IMR-90 (cell line): ENCODE data around the gene EPC2. TPM values are rescaled to one million over a fixed set of nuclear protein-coding genes. Genes with fewer than 3 reads are reported as not detected.

Experiments
- ATAC-seq: fragments of 200-7000 bp; cut with Tn5 transposase; 2 replicates; pipeline ENCODE4 v1.9.1; 2020; ENCODE audit warnings: low read depth, mild to moderate bottlenecking, moderate library complexity
- BruUV-seq: library from RNA; stranded (reverse); fragments of 400-500 nt; replicated peaks from 2 replicates; lab custom pipeline; 2021; lab: Mats Ljungman, UMichigan
- CTCF ChIA-PET: fragments of 300-600 bp; formaldehyde crosslinking; extraction: SDS; loops from one replicate; lab custom pipeline; 2021; ENCODE audit warnings: antibody characterized with exemption; lab: Yijun Ruan, JAX
- POLR2A ChIA-PET: fragments of 300-600 bp; sonication (Branson Sonifier 250); formaldehyde crosslinking; loops from one replicate; lab custom pipeline; 2022; ENCODE audit warnings: antibody characterized with exemption; ENCODE audit not compliant: unreplicated experiment; lab: Charles Lee
- DNase-seq: peaks from one replicate; pipeline ENCODE4 v3.0.0; 2013
- H2AFZ ChIP-seq: replicated peaks from 2 replicates; pipeline ENCODE3; 2013; ENCODE audit warnings: low read length, mild to moderate bottlenecking; ENCODE audit not compliant: poor library complexity
- H2AK5ac ChIP-seq: 2 replicates; pipeline ENCODE4 v1.6.1; 2013; ENCODE audit warnings: low read depth, low read length, inconsistent platforms
- H2AK9ac ChIP-seq: replicated peaks from 2 replicates; pipeline ENCODE3; 2013; ENCODE audit warnings: mild to moderate bottlenecking, low read depth, low read length, moderate library complexity; ENCODE audit not compliant: poor library complexity
- H2BK120ac ChIP-seq: 2 replicates; pipeline ENCODE4 v1.6.1; 2013; ENCODE audit warnings: low read depth, low read length, inconsistent platforms
- H2BK15ac ChIP-seq: 3 replicates; pipeline ENCODE4 v1.6.1; 2013; ENCODE audit warnings: low read depth, low read length, inconsistent platforms
- H2BK20ac ChIP-seq: 2 replicates; pipeline ENCODE4 v1.6.1; 2013; ENCODE audit warnings: low read depth, mild to moderate bottlenecking, inconsistent platforms, low read length, moderate library complexity
- H2BK5ac ChIP-seq: 2 replicates; pipeline ENCODE4 v1.6.1; 2013; ENCODE audit warnings: mild to moderate bottlenecking, low read depth, low read length, inconsistent platforms; ENCODE audit not compliant: poor library complexity, severe bottlenecking
- H3K14ac ChIP-seq: replicated peaks from 2 replicates; pipeline ENCODE4 v1.6.1; 2013; ENCODE audit warnings: low read depth, low read length, inconsistent platforms
- H3K18ac ChIP-seq: 2 replicates; pipeline ENCODE4 v1.6.1; 2013; ENCODE audit warnings: low read depth, low read length, control low read depth
- H3K23ac ChIP-seq: 2 replicates; pipeline ENCODE4 v1.6.1; 2013; ENCODE audit warnings: low read depth, low read length, inconsistent platforms
- H3K27ac ChIP-seq: 2 replicates; pipeline ENCODE4 v1.5.1; 2013; ENCODE audit warnings: mild to moderate bottlenecking, control low read depth, low read length; ENCODE audit not compliant: insufficient read depth
- H3K27me3 ChIP-seq: 2 replicates; pipeline ENCODE4 v1.6.1; 2013; ENCODE audit warnings: low read length; ENCODE audit not compliant: control insufficient read depth, insufficient read depth
- H3K36me3 ChIP-seq: 2 replicates; pipeline ENCODE4 v1.6.1; 2013; ENCODE audit warnings: low read length, mixed read lengths; ENCODE audit not compliant: control insufficient read depth, insufficient read depth
- H3K4ac ChIP-seq: 2 replicates; pipeline ENCODE4 v1.6.1; 2013; ENCODE audit warnings: low read depth, low read length, inconsistent platforms
- H3K4me1 ChIP-seq: 2 replicates; pipeline ENCODE4 v1.6.1; 2013; ENCODE audit warnings: low read length, mixed read lengths; ENCODE audit not compliant: control insufficient read depth, insufficient read depth
- H3K4me2 ChIP-seq: 2 replicates; pipeline ENCODE4 v1.6.1; 2013; ENCODE audit warnings: low read depth, mild to moderate bottlenecking, control low read depth, low read length, moderate library complexity
- H3K4me3 ChIP-seq: 2 replicates; pipeline ENCODE4 v1.5.1; 2013; ENCODE audit warnings: low read depth, mild to moderate bottlenecking, control low read depth, low read length, moderate library complexity; ENCODE audit not compliant: insufficient read depth
- H3K56ac ChIP-seq: 2 replicates; pipeline ENCODE4 v1.6.1; 2013; ENCODE audit warnings: low read length, inconsistent platforms; ENCODE audit not compliant: insufficient read depth; ENCODE audit errors: extremely low read depth
- H3K79me1 ChIP-seq, 2 experiments: 2 replicates each; pipeline ENCODE4 v1.6.1; 2013; ENCODE audit warnings: low read length in 2 of 2, inconsistent platforms in 1 of 2, low read depth in 1 of 2
- H3K9ac ChIP-seq: 2 replicates; pipeline ENCODE4 v1.6.1; 2013; ENCODE audit warnings: low read depth, low read length, control low read depth
- H3K9me1 ChIP-seq: 2 replicates; pipeline ENCODE4 v1.6.1; 2013; ENCODE audit warnings: low read length, inconsistent platforms; ENCODE audit not compliant: insufficient read depth
- H3K9me3 ChIP-seq: 2 replicates; pipeline ENCODE4 v1.6.1; 2013; ENCODE audit warnings: low read length; ENCODE audit not compliant: control insufficient read depth, insufficient read depth
- H4K20me1 ChIP-seq: 2 replicates; pipeline ENCODE4 v1.6.1; 2013; ENCODE audit warnings: low read length, inconsistent platforms; ENCODE audit not compliant: insufficient read depth
- H4K5ac ChIP-seq: 2 replicates; pipeline ENCODE4 v1.6.1; 2013; ENCODE audit warnings: mild to moderate bottlenecking, low read depth, low read length, control low read depth
- H4K8ac ChIP-seq, 2 experiments: 2 replicates each; pipeline ENCODE4 v1.6.1; 2013; ENCODE audit warnings: low read depth in 2 of 2, low read length in 2 of 2, control low read depth in 1 of 2, inconsistent platforms in 1 of 2
- H4K91ac ChIP-seq: 2 replicates; pipeline ENCODE4 v1.6.1; 2013; ENCODE audit warnings: low read depth, low read length, inconsistent platforms; ENCODE audit not compliant: insufficient read depth
- MAZ ChIP-seq: IDR thresholded peaks from 2 replicates; pipeline ENCODE4 v1.6.1; 2012; ENCODE audit warnings: low read depth, mild to moderate bottlenecking, low read length, improper control_type of control experiment, moderate library complexity, borderline replicate concordance
- WGBS, 2 experiments: methylation state at CpG; one replicate each; pipeline versions ENCODE4 v1.1.5 to v1.1.7; 2013; ENCODE audit warnings: missing lambda C conversion rate in 2 of 2; ENCODE audit not compliant: insufficient read length in 1 of 2; ENCODE audit errors: extremely low coverage in 2 of 2; 5-methylcytosine and 5-hydroxymethylcytosine counted together
- dilution Hi-C: fragments of 300-500 bp; cut with HindIII; formaldehyde crosslinking; loops from one replicate; pipeline ENCODE4 v1.14.3; 2018; ENCODE audit warnings: low sequenced_read_pairs; ENCODE audit not compliant: unreplicated experiment
- in situ Hi-C: fragments of 300-500 bp; cut with MboI; formaldehyde crosslinking; loops from 3 replicates; pipeline ENCODE4 v1.14.3; 2019; ENCODE audit warnings: low sequenced_read_pairs, inconsistent platforms, mixed read lengths
- intact Hi-C: fragments of 100-400 bp; cut with micrococcal nuclease; formaldehyde crosslinking; loops from 2 replicates; pipeline ENCODE4 v1.10.0; 2022
- polyA plus RNA-seq, 3 experiments: library from polyadenylated mRNA; depleted of rRNA; stranded (reverse); fragments of >200 nt; gene quantifications; 2 replicates each; pipeline ENCODE4 v1.2.3, GENCODE V29; 2012; ENCODE audit warnings: low replicate concordance in 1 of 3
- total RNA-seq: library from RNA; depleted of rRNA; stranded (reverse); fragments of >200 nt; gene quantifications from 2 replicates; pipeline ENCODE4 v1.2.3, GENCODE V29; 2012

Gene EPC2
- total and polyA plus RNA-seq, 2 of the 4 experiments (the other 2 are of a cell fraction) = 10.6 to 22.6 TPM

DNA sequence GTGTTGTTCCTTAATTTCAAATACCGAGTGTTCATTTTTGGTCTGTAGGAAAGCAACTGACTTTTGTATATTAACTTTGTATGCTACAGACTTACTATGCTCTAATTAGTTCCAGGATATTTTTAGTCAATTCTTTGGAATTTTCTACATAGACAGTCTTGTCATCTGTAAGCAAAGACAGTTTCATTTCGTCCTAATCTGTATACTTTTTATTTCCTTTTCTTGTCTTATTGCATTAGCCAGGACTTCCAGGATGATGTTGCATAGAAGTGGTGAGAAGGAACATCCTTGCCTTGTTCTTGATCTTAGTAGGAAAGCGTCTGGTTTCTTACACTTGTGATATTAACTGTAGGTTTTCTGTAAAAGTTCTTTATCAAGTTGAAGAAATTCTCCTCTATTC, 56.5 kb downstream of the EPC2 start:
- H3K14ac ChIP-seq = no peak overlapping the region
- ChIA-PET POLR2A (no interaction called here), CTCF (interaction anchor here (1.2 kb wide), 1 partner anchor 14 kb away, joined by 3 read pairs; no protein-coding TSS in a partner anchor)
- H2BK20ac ChIP-seq = no peak overlapping the region
- no peaks in the 10 kb centered on the region for H3K9me1 ChIP-seq
- BruUV-seq = no TSS peak
- H3K4me3 ChIP-seq = no peak overlapping the region
- H2BK120ac ChIP-seq = no peak overlapping the region
- no peak overlapping the region for H2BK5ac ChIP-seq
- no peak overlapping the region for H3K4ac ChIP-seq
- peaks cover 3% of the 10 kb centered on the region; the same call in 1 of the 2 replicates for H3K36me3 ChIP-seq
- peaks cover 6% of the 10 kb centered on the region; the same call in 1 of the 2 replicates for H3K9me3 ChIP-seq
- ATAC-seq (no peak), DNase-seq (no peak)
- H3K23ac ChIP-seq = no peak overlapping the region
- H3K27ac ChIP-seq = no peak overlapping the region
- no peak overlapping the region for H4K91ac ChIP-seq
- dilution Hi-C loops (no loop called here), intact Hi-C loops (no loop called here), in situ Hi-C loops (no loop called here)
- H2AK5ac ChIP-seq = no peak overlapping the region
- peaks cover 6 to 18% of the 10 kb centered on the region in 2 experiments for H3K79me1 ChIP-seq
- H2BK15ac ChIP-seq = no peak overlapping the region
- H3K4me1 ChIP-seq = no peaks in the 10 kb centered on the region
- no peak overlapping the region for H3K56ac ChIP-seq
- H3K9ac ChIP-seq = no peak overlapping the region
- H4K5ac ChIP-seq = no peak overlapping the region
- no peaks in the 10 kb centered on the region for H4K20me1 ChIP-seq
- no peak overlapping the region for H3K18ac ChIP-seq
- TF ChIP-seq MAZ = no peak
- no peak overlapping the region for H2AK9ac ChIP-seq
- H3K4me2 ChIP-seq = no peak overlapping the region
- H2AFZ ChIP-seq = no peak overlapping the region
- WGBS, 2 experiments = no CpG with 5 or more reads among the region's 3 CpGs
- no peak overlapping the region for H4K8ac ChIP-seq
- H3K27me3 ChIP-seq = no peaks in the 10 kb centered on the region
